ENCODE results near the gene DHX9. TPM values are rescaled to one million over a fixed set of nuclear protein-coding genes. Genes with fewer than 3 reads are reported as not detected.

The DHX9 gene
- 271 TPM for total RNA-seq

GRCh38 chr1:182839209-182840066 is at the start of gene DHX9:
Gene DHX9, plus strand, starts transcription at chr1:182839347. Its CDS starts 3,220 bp downstream, at chr1:182842567.

Other genes with a start within 250 kb of the DHX9 start
- gene RGS16, start 235.0 kb upstream of the DHX9 start, total RNA-seq = 56.7 TPM
- 160 TPM for gene RGS8, start 154.8 kb upstream of the DHX9 start, total RNA-seq
- gene NPL, start 49.6 kb upstream of the DHX9 start, total RNA-seq = 5.4 TPM
- 0.33 TPM for gene SHCBP1L, start 113.8 kb downstream of the DHX9 start, total RNA-seq
- 207 TPM for gene LAMC1, start 184.1 kb downstream of the DHX9 start, total RNA-seq

Data from camera-type eye (tissue), 1 donor.